Measurements from ENCODE around the gene VAMP5. TPM values are rescaled to one million over a fixed set of nuclear protein-coding genes. Genes with fewer than 3 reads are reported as not detected.

Gene VAMP5
- total and polyA plus RNA-seq, 4 donors: 9.7 to 74.6 (median 40.2) TPM

DNA sequence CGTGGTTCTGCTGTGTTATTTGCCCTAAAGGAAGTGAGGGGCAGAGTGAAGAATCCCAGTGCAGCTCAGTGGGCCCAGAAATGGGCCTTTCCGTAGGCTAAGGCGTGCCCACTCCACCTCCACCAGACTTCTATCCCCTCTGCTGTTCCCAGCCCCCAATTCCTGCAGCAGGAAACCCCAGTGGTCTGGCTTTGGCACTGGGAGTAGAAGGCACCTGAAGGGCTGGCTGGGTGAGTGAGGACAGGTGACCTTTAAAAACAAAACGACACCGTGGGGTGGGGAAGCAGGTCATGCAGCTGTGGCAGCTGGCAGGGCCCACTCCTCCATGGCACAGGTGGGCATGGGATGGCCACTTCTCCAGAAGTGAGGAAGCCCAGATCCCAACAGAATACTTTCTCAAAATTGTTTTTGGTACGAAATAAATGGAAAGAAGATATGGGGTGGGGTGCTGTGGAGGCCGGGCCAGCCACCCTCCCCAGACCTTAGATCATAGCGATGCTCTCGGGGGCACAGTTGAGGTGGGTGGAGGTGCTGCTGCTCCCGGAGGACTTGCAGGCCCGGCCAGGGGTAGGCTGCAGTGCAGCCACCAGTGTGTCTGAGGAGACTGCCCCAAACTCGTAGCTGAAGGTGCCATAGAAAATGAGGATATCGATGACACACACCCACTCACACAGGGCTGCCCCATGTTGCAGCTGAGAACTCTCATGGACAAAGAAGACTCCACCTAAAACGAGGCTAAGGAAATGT, 14.5 kb downstream of the VAMP5 start:
- TF ChIP-seq RAD21 (IDR thresholded peaks at IDR 0.05) (no peak), RXRA (IDR thresholded peaks at IDR 0.05) (no peak), GABPA (IDR thresholded peaks at IDR 0.05 in 1 of 2, conservative IDR thresholded peaks at IDR 0.05 in 1 of 2) (no peak), NR2F2 (IDR thresholded peaks at IDR 0.05) (no peak), ZBTB33 (IDR thresholded peaks at IDR 0.05) (no peak), YY1 (IDR thresholded peaks at IDR 0.05) (no peak)
- H3K4me3 ChIP-seq (ENCODE audit: low read depth in 1 of 3, low read length in 3 of 3): no peak overlapping the region
- H3K9me3 ChIP-seq (ENCODE audit: control insufficient read depth in 4 of 4, low read length in 3 of 4): no peaks in the 10 kb centered on the region
- peaks cover 3 to 16% (median 6%) of the 10 kb centered on the region in 4 donors for H3K36me3 ChIP-seq (ENCODE audit: control insufficient read depth in 4 of 4, insufficient read depth in 3 of 4, low read depth in 1 of 4, low read length in 3 of 4)
- peaks cover 16 to 61% (median 47%) of the 10 kb centered on the region in 4 donors for H3K4me1 ChIP-seq (ENCODE audit: control insufficient read depth in 4 of 4, insufficient read depth in 4 of 4, low read length in 3 of 4)
- no peak for DNase-seq (ENCODE audit: low spot score)
- no peak overlapping the region for H3K9ac ChIP-seq (ENCODE audit: low read depth in 1 of 2, low read length in 2 of 2)
- H3K27me3 ChIP-seq (ENCODE audit: control insufficient read depth in 4 of 4, insufficient read depth in 4 of 4, low read length in 3 of 4): no peaks in the 10 kb centered on the region
- H3K27ac ChIP-seq (ENCODE audit: low read depth in 1 of 2, low read length in 2 of 2): no peak overlapping the region
- 79% methylated on average over 14 of the region's 14 CpGs for WGBS

GRCh38 chr2:85599468-85600234, 15.4 kb downstream of the VAMP5 start:
- Histone ChIP-seq H3K4me3 (ENCODE audit: low read depth in 1 of 3, low read length in 3 of 3) (no peak overlapping the region), H3K27me3 (ENCODE audit: control insufficient read depth in 4 of 4, insufficient read depth in 4 of 4, low read length in 3 of 4) (no peaks in the 10 kb centered on the region), H3K9me3 (ENCODE audit: control insufficient read depth in 4 of 4, low read length in 3 of 4) (no peaks in the 10 kb centered on the region), H3K36me3 (ENCODE audit: control insufficient read depth in 4 of 4, insufficient read depth in 3 of 4, low read depth in 1 of 4, low read length in 3 of 4) (peaks cover 3 to 16% (median 6%) of the 10 kb centered on the region in 4 donors), H3K9ac (ENCODE audit: low read depth in 1 of 2, low read length in 2 of 2) (no peak overlapping the region), H3K27ac (ENCODE audit: low read depth in 1 of 2, low read length in 2 of 2) (no peak overlapping the region), H3K4me1 (ENCODE audit: control insufficient read depth in 4 of 4, insufficient read depth in 4 of 4, low read length in 3 of 4) (peaks cover 15 to 62% (median 51%) of the 10 kb centered on the region in 4 donors)
- 77% methylated on average over 17 of the region's 17 CpGs for WGBS
- no peak for DNase-seq (ENCODE audit: low spot score)
- TF ChIP-seq YY1 (IDR thresholded peaks at IDR 0.05) (no peak), EGR1 (IDR thresholded peaks at IDR 0.05; ENCODE audit: low read depth in 2 of 2) (no peak), HNF4A (conservative IDR thresholded peaks at IDR 0.05) (no peak), GABPA (IDR thresholded peaks at IDR 0.05 in 1 of 2, conservative IDR thresholded peaks at IDR 0.05 in 1 of 2) (no peak), NR2F2 (IDR thresholded peaks at IDR 0.05) (no peak), FOXA2 (IDR thresholded peaks at IDR 0.05) (no peak), CTCF (IDR thresholded peaks at IDR 0.05; ENCODE audit: low read depth, low read length, missing input control) (no peak)

DNA sequence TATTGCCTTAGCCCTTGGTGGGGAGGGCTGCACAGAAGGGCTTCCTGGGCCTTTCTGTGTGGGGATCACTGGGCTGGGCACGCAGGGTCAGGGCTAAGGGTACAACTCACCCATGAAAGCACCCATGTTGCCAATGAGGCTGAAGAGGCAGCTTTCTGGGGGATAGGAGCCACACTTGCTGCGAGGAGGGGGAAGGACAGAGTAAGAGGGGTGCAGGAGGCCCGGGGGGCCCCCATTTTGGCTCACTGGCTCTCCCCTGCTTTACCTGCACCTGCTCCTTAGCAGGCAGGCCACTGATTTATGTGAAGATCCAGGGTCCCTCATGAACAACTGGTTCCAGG, 16.0 kb downstream of the VAMP5 start:
- no peaks in the 10 kb centered on the region for H3K27me3 ChIP-seq (ENCODE audit: control insufficient read depth in 4 of 4, insufficient read depth in 4 of 4, low read length in 3 of 4)
- H3K4me1 ChIP-seq (ENCODE audit: control insufficient read depth in 4 of 4, insufficient read depth in 4 of 4, low read length in 3 of 4): peaks cover 15 to 65% (median 54%) of the 10 kb centered on the region in 4 donors
- H3K27ac ChIP-seq (ENCODE audit: low read depth in 1 of 2, low read length in 2 of 2): no peak overlapping the region
- no peak for DNase-seq (ENCODE audit: low spot score)
- TF ChIP-seq SP1 (IDR thresholded peaks at IDR 0.05) (no peak), JUND (IDR thresholded peaks at IDR 0.05) (no peak)
- peaks cover 3 to 16% (median 6%) of the 10 kb centered on the region in 4 donors for H3K36me3 ChIP-seq (ENCODE audit: control insufficient read depth in 4 of 4, insufficient read depth in 3 of 4, low read depth in 1 of 4, low read length in 3 of 4)
- H3K9me3 ChIP-seq (ENCODE audit: control insufficient read depth in 4 of 4, low read length in 3 of 4): no peaks in the 10 kb centered on the region
- WGBS: 97% methylated on average over 3 of the region's 3 CpGs
- H3K9ac ChIP-seq (ENCODE audit: low read depth in 1 of 2, low read length in 2 of 2): no peak overlapping the region
- H3K4me3 ChIP-seq (ENCODE audit: low read depth in 1 of 3, low read length in 3 of 3): no peak overlapping the region
